Stimulated activated CD4-positive, alpha-beta T cell treated with anti-CD3 and anti-CD28 coated beads, Interleukin-2, amount 100 ng/mL, for 48 hours (primary cell): ENCODE results near the gene NUP160.
"Not testable (repeated sequence)": the region's sequence is repeated elsewhere in the genome, so short reads cannot be mapped to it uniquely, and the experiment has no call there.

Experiments used
- DNase-seq, 2 donors: peaks; one replicate each; pipeline ENCODE4 v3.0.0-alpha.2; 2020

Gene NUP160

DNA sequence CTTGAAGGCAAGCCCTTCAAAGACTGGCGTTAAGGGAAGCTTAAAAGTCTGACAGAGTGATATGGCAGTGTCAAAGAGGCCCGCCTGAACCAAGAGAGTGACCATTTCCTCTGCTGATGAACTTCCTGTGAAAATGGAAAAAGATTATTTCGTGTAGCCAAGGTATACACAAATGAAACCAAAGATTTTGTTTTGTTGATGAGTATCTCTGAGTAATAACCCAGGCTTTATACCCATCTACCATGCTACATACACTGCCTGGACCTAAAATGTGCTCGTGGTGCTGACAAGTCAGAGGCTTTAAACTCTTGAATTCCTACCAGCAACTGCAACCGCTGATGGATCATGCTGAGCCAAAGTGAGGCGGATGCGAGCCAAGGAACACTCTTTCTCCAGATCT, 60.0 kb downstream of the NUP160 start:
- DNase-seq: no peak

GRCh38 chr11:47786373-47786772, 61.8 kb downstream of the NUP160 start:
- no peak for DNase-seq

GRCh38 chr11:47784785-47785381, 63.3 kb downstream of the NUP160 start:
- DNase-seq: no peak

DNA sequence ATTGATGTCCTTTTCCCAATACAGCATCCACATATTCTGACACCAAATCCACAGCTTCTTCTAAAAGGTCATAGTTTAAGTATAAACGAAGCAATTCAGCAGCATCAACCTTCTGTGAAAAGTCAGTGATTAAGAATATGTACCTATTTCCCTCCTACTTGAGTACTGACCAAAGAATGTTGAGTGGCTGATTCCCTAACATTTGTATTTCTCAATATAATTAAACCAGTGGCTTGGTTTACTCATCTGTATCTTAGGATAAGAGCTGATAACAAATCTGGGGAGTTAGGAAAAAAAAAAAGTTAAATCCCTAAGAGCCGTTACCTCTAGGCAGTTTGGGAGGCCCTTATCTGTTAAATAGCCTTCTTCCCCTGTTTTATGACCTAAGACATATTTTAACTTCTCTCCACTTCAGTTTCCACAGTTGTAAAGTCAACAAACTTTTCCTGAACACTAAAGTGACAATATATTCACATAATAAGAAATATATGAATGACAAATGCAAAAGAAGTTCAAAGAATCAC, 65.0 kb downstream of the NUP160 start:
- no peak for DNase-seq

- no peak for DNase-seq
These were observed 69.2 kb downstream of the NUP160 start for GRCh38 chr11:47778878-47779483.

DNA sequence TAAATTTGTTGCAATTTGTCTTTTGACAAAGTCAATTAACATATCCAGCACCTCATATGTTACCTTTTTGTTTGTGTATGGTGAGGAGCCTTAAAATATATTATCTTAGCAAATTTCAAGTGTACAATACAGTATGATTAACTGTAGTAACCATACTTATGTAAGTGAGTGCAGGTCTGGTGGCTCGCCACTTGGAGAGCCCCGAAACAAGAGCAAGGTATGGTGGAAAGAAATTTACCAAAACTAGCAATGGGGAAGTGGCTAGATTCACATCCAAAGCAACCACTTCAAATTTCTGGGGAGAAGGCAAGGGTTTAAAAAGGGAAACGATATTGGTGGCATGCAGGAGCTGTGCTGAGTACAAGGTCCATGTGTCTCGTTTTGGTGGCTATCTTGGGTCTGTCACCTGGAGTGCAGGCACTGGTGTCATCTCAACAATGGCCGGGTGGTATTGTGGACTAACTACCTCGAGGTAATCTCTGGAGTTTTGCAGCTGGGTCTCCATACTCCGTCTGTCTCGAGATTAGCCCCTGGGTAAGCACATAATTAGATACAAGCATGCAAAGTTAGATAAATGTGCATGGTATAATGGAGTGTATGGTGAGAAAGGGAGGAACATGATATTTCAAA, 72.8 kb downstream of the NUP160 start:
- no peak for DNase-seq

- no peak for DNase-seq
These were observed 74.3 kb downstream of the NUP160 start for GRCh38 chr11:47773882-47774281.

GRCh38 chr11:47769556-47769955, 78.6 kb downstream of the NUP160 start:
- DNase-seq: not testable (repeated sequence)

DNA sequence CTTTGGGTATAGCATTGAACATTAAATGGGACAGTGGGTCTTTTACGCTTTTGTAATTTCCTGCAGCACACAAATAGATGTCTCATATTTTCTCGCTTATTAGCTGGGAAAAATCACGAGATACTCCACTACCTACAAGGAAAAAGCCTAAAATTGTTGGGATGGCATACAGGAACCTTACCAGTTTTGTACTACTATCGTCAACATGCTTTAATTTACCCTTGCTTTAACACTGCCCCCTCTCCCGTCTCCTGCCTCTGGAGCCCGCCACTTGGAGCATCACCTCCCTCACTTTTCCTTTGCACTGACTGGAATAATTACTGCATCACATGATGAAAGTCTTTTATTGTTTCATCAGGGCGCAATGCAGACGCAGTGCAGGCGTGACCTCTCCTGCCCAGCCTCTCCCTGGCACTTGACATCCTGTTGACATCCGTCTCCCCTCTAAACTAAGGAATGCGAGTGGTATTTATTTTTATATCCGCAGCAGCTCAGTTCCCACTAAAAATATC, 80.0 kb downstream of the NUP160 start:
- DNase-seq: peak; percentile 22 to 24

DNA sequence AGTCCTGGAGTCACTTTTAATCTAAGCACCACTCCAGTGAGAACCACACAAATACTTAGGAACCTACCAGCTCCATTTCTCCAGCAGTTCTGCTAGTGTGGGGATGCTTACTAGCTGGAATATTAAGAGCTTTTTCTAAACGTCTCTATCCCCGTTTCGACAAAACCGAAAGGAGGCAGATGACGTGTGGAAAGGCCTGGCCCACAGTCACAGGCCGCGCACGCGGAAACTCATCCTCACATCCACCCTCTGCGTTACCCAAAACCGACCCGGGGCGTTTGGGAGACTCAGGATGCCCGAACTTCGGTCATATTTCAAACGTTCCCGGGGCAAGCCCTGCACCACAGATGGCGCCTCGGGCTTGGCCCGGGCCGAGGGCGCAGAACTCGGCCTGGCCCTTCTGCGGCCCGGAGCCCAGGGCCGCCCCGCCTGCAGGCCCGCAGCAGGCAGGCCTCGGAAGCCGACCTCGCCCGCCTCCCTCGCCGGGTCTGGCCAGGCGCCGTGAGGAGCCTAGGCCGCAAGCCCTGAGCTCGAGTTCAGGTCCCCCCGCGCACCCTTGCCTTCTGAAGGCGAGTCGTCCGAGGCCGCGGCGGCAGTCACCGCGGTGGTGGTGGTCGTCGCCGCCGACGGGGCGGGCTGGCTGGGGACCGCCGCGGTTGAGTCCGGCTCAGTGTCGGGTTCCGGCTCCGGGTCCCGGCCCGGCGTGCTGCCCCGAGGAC, 81.5 kb downstream of the NUP160 start:
- DNase-seq: peak; percentile 65 to 73

DNA sequence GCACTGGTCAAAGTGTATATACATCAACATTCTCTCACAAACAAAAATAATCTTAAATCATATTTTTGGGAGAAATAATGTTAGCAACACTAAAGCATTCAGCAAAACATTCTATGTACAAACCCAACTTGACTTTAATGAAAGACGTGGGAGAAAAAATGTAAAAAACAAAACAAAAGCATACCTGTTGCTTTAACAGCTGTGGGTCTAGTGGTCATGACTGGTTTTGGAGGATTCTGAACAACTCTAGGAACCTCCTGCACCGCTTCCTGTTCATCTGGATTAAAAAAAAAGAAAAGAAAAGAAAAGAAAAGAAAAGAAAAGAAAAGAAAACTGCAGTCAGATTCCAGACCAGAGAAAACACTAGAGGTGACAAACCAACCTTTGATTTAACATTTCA, 83.1 kb downstream of the NUP160 start:
- no peak for DNase-seq

DNA sequence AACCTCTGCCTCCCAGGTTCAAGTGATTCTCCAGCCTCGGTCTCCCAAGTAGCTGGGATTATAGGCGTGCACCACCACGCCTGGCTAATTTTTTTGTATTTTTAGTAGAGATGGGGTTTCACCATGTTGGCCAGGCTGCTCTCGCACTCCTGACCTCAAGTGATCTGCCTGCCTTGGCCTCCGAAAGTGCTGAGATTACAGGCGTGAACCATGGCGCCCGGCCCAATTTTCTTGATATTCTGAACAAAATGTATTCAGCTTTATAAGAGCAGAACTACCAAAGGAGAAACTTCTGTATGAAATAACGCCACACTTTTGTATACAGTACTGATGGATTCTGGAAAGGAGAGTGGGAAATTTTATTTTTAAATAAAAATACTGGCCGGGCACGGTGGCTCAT, 88.9 kb downstream of the NUP160 start:
- DNase-seq: not testable (repeated sequence)

DNA sequence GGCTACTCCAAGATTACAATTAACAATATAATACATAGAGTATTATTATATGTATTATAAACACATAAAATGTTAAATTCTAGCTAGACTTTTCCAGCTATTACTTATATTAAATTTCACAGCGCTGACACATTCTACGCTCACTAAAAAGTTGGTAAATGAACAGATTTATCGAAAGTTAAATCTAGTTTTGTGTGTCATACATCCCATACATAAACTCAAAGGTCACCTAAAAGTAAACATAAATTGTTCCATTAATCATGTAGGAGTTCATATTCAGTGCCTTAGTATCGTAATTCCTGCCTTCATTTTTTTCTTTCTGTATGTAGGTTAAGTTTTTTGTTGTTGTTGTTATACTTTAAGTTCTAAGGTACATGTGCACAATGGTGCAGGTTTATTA, 91.9 kb downstream of the NUP160 start:
- no peak for DNase-seq

- DNase-seq: no peak
These were observed 97.4 kb downstream of the NUP160 start for GRCh38 chr11:47750725-47751124.

DNA sequence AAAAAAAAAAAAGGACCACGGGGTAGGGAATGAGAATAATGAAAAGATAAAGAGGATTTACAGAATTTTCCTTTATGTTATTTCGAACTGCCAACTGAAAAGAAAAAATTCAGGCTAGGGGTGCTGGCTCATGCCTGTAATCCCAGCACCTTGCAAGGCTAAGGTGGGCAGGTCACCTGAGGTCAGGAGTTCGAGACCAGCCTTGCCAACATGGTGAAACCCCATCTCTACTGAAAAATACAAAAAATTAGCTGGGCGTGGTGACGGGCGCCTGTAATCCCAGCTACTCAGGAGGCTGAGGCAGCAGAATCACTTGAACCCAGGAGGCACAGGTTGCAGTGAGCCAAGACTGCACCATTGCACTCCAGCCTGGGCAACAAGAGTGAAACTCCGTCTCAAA, 105.7 kb downstream of the NUP160 start:
- DNase-seq: not testable (repeated sequence)

DNA sequence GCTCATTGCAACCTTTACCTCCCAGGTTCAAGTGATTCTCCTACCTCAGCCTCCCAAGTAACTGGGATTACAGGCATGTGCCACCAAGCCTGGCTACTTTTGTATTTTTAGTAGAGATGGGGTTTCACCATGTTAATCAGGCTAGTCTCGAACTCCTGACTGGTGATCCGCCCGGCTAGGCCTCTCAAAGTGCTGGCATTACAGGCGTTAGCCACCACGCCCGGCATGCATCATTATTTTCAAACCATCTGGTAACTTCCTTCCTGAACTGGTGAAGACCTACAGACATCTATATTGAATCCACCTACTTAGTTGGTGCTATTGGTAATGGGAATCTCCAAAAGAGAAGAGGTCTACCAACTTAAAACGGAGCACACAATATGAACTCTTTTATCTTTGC, 110.3 kb downstream of the NUP160 start:
- not testable (repeated sequence) for DNase-seq

DNA sequence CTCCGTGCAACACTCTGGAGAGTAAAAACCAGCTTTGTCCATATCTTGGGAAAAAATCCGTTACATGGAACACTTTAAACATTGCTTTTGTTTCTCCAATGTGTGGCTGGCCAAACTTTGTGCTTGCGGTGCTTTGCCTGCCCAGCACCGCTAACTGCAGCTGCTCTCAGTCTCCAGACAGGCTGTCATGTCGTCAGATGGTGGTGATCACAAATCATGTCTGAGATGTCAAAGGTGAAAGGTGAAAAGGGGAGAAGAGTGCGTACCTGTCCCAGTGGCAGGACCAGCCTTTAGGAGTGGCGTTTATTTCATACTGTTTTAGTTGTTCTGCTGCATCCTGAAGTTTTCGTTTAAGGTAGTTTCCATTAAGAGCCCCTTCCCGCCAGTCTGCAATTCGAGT, 115.9 kb downstream of the NUP160 start:
- no peak for DNase-seq

DNA sequence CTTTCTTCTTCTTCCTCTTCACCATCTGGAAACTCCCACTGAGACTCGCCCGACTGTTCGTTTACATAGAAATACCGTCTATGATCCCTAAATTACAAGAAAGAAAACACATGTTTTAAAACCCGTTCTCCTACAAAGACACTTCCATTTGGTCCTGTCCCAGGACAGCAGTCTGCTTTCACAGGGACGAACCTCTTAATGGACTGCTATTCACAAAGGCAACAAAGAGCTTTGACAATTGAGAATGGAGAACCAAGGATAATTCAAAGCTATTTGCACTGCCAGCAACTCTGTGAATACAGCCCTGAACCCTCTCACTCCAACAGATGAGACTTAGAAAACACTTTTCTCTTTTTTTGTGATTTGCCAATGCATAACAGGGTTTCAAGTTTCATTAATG, 116.7 kb downstream of the NUP160 start:
- DNase-seq: no peak
